Measurements from ENCODE around the gene IFT25. TPM values are rescaled to one million over a fixed set of nuclear protein-coding genes. Genes with fewer than 3 reads are reported as not detected.

IFT25 gene
- total and polyA plus RNA-seq, 2 donors (not counting 1 experiment from before 2014, with no cell fraction given): 18.2 to 45.7 TPM

DNA sequence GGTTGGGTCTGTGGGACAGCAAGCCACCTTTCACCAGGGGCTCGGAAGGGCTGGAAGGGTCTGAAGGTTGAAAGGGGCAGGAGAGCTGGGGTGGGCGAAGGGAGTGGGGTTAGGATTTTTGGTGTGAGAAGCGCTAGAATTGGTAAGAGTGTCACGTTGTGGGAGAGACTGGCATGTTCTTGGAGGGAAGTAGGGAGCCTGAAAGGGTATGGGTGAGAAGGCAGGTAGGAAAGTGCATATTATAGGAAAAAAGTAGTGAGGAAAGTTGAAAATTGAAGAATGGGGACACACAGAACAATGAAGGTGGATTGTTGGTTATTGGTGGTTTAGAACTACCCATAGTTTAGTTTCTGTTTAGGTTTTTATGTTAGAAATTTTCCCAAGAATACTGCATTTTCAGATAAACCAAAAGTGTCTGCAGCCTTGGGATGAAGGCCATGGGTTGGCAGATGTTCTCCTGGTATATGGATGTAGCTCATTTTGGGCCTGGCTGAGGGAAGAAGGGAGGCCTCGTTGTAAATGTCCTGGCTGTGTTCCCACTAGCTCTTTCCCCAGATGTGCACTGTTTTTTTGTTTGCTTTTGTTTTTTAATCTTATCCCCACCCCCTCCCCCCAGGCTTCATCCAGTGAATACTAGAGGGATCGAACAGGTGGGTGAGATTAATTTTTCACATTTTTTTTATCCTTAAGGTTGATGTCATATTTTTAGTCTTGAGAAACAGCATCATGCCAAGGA is 1.8 kb upstream of the IFT25 start:
- peaks cover 26% of the 10 kb centered on the region for H3K79me2 ChIP-seq (ENCODE audit: control insufficient read depth, insufficient read depth, low read length)
- peak overlapping the region; percentile 97 for H2AFZ ChIP-seq (ENCODE audit: insufficient read depth, low read depth, low read length, poor library complexity, severe bottlenecking)
- H3K4me2 ChIP-seq (replicated peaks; ENCODE audit: low read depth, low read length, poor library complexity, severe bottlenecking): peak overlapping the region; percentile 86
- peak overlapping the region in 2 of 5 experiments; percentile 91 to 94 for H3K4me3 ChIP-seq (ENCODE audit: control extremely low read depth in 1 of 5, extremely low read depth in 1 of 5, insufficient read depth in 1 of 5, low read depth in 2 of 5, low read length in 4 of 5)
- H4K20me1 ChIP-seq (ENCODE audit: control insufficient read depth, insufficient read depth, low read length, poor library complexity, severe bottlenecking): no peaks in the 10 kb centered on the region
- H3K9ac ChIP-seq (ENCODE audit: low read length): peak overlapping the region; percentile 76
- peaks cover 4 to 6% of the 10 kb centered on the region in 2 experiments for H3K36me3 ChIP-seq (replicated peaks in 1 of 2; ENCODE audit: control extremely low read depth in 1 of 2, control insufficient read depth in 1 of 2, extremely low read depth in 1 of 2, insufficient read depth in 2 of 2, low read length in 1 of 2)
- DNase-seq (peak; percentile 10), ATAC-seq (ENCODE audit: low read depth) (no peak)
- no peaks in the 10 kb centered on the region for H3K9me3 ChIP-seq (ENCODE audit: control extremely low read depth in 1 of 3, control insufficient read depth in 2 of 3, insufficient read depth in 1 of 3, low read length in 2 of 3)
- H3K9me3 Mint-ChIP-seq (ENCODE audit: insufficient read depth): no peaks in the 10 kb centered on the region
- intact Hi-C loops (cut with micrococcal nuclease): loop anchor here (2.0 to 10.0 kb wide), 3 partner anchors 541 to 1583 kb away; partner anchors contain the start of genes CC2D1B and TTC22
- no peaks in the 10 kb centered on the region for H3K27me3 ChIP-seq (replicated peaks in 1 of 4; ENCODE audit: control extremely low read depth in 1 of 4, control insufficient read depth in 3 of 4, insufficient read depth in 4 of 4, low read length in 3 of 4)
- H3K27ac ChIP-seq (ENCODE audit: low read length in 2 of 2): no peak overlapping the region
- H3K27ac Mint-ChIP-seq: peak overlapping the region; percentile 73
- CTCF ChIA-PET: interaction anchor here (1.1 to 11.4 kb wide), 8 partner anchors 9 to 86 kb away, joined by 3 to 180 read pairs (median 6); partner anchors contain the start of gene YIPF1
- H3K27me3 Mint-ChIP-seq: no peaks in the 10 kb centered on the region
- H3K4me1 ChIP-seq (ENCODE audit: control insufficient read depth in 2 of 2, insufficient read depth in 2 of 2, low read length in 2 of 2): peaks cover 16 to 20% of the 10 kb centered on the region in 2 donors
- 77% methylated on average over 4 of the region's 6 CpGs for WGBS (ENCODE audit: insufficient coverage)
- POLR2A ChIA-PET: interaction anchor here (0.6 to 1.1 kb wide), 2 partner anchors 58 to 528 kb away, joined by 3 to 4 read pairs; partner anchors contain the start of gene YIPF1
- peaks cover 33% of the 10 kb centered on the region for H3K4me1 Mint-ChIP-seq
- TF ChIP-seq, protein P1, sequence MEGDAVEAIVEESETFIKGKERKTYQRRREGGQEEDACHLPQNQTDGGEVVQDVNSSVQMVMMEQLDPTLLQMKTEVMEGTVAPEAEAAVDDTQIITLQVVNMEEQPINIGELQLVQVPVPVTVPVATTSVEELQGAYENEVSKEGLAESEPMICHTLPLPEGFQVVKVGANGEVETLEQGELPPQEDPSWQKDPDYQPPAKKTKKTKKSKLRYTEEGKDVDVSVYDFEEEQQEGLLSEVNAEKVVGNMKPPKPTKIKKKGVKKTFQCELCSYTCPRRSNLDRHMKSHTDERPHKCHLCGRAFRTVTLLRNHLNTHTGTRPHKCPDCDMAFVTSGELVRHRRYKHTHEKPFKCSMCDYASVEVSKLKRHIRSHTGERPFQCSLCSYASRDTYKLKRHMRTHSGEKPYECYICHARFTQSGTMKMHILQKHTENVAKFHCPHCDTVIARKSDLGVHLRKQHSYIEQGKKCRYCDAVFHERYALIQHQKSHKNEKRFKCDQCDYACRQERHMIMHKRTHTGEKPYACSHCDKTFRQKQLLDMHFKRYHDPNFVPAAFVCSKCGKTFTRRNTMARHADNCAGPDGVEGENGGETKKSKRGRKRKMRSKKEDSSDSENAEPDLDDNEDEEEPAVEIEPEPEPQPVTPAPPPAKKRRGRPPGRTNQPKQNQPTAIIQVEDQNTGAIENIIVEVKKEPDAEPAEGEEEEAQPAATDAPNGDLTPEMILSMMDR (IDR thresholded peaks at IDR 0.05): no peak
- TF ChIP-seq EZH2 (IDR thresholded peaks at IDR 0.05; ENCODE audit: borderline replicate concordance, insufficient read depth, low read depth, low read length, poor library complexity, severe bottlenecking): no peak
- H3K4me3 Mint-ChIP-seq: peak overlapping the region; percentile 84
